Glutamatergic neuron (in vitro differentiated cells): ENCODE results near the gene IRX4. TPM values are rescaled to one million over a fixed set of nuclear protein-coding genes. Genes with fewer than 3 reads are reported as not detected.

Experiments
- DNase-seq: peaks from one replicate; pipeline ENCODE4 v3.0.0; 2022
- H3K27ac Mint-ChIP-seq: one replicate; pipeline ENCODE4 v1.8.0; 2020; ENCODE audit warnings: mild to moderate bottlenecking, mixed read lengths, inconsistent platforms; ENCODE audit not compliant: unreplicated experiment
- H3K27me3 Mint-ChIP-seq: one replicate; pipeline ENCODE4 v1.8.0; 2020; ENCODE audit warnings: mild to moderate bottlenecking, moderate library complexity, mixed read lengths, inconsistent platforms; ENCODE audit not compliant: unreplicated experiment
- H3K36me3 Mint-ChIP-seq: one replicate; pipeline ENCODE4 v1.8.0; 2020; ENCODE audit warnings: mild to moderate bottlenecking, mixed read lengths, inconsistent platforms; ENCODE audit not compliant: unreplicated experiment
- H3K4me1 Mint-ChIP-seq: one replicate; pipeline ENCODE4 v1.8.0; 2020; ENCODE audit warnings: mild to moderate bottlenecking, low read depth, mixed read lengths, inconsistent platforms; ENCODE audit not compliant: unreplicated experiment
- H3K4me3 Mint-ChIP-seq: one replicate; pipeline ENCODE4 v1.8.0; 2020; ENCODE audit warnings: mild to moderate bottlenecking, mixed read lengths, inconsistent platforms; ENCODE audit not compliant: unreplicated experiment
- H3K9me3 Mint-ChIP-seq: one replicate; pipeline ENCODE4 v1.8.0; 2020; ENCODE audit warnings: mild to moderate bottlenecking, moderate library complexity, mixed read lengths, inconsistent platforms; ENCODE audit not compliant: unreplicated experiment
- total RNA-seq: library from RNA; stranded (reverse); fragmentation: NEBNext Ultra II Directional; extraction: Animal tissue kit (Norgen Biotek cat#: 25700); gene quantifications from one replicate; pipeline ENCODE4 v1.2.1, GENCODE V29; 2021; ENCODE audit not compliant: unreplicated experiment
- TF ChIP-seq, protein P1 (sequence below): fragments of 200-600 bp; sonication (generic); IDR thresholded peaks from one replicate; pipeline ENCODE4 v1.5.0; 2021; ENCODE audit not compliant: partially characterized antibody, unreplicated experiment

IRX4 gene
- total RNA-seq, 1 donor from 2014 or later = 0.20 TPM

DNA sequence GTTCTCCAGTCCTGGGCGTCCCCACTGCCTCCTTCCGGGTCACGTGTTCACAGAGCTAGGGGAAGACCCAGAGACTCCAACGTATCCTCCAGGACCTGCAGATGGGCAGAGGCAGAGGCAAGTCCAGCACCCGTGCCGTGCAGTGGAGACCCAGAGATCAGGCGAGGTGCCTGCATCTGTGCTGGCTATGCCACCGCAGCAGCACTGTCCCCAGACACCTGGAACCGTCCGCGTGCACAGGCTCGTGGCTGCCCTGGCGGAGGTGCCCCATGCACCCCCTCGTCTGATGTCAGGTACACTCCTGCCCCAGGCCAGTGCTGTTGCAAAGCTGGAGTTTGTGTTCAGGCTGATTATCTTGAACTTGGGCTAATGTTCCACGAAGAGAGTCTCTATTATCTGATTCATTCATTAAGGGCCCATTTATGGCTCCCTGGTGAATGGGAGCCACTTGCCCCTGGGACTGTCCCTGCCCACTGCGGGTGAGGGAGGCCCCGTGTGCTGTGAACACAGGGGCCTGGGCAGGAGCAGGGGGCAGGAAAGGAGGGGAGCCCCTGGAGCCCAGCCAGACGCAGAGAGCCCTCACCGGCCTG lies 13.7 kb downstream of the IRX4 start:
- Mint-ChIP-seq H3K4me1 (peaks cover 3% of the 10 kb centered on the region), H3K36me3 (peaks cover 3% of the 10 kb centered on the region), H3K27me3 (peaks cover 13% of the 10 kb centered on the region), H3K27ac (no peak overlapping the region), H3K4me3 (no peak overlapping the region), H3K9me3 (peaks cover 3% of the 10 kb centered on the region)
- TF ChIP-seq, protein P1, sequence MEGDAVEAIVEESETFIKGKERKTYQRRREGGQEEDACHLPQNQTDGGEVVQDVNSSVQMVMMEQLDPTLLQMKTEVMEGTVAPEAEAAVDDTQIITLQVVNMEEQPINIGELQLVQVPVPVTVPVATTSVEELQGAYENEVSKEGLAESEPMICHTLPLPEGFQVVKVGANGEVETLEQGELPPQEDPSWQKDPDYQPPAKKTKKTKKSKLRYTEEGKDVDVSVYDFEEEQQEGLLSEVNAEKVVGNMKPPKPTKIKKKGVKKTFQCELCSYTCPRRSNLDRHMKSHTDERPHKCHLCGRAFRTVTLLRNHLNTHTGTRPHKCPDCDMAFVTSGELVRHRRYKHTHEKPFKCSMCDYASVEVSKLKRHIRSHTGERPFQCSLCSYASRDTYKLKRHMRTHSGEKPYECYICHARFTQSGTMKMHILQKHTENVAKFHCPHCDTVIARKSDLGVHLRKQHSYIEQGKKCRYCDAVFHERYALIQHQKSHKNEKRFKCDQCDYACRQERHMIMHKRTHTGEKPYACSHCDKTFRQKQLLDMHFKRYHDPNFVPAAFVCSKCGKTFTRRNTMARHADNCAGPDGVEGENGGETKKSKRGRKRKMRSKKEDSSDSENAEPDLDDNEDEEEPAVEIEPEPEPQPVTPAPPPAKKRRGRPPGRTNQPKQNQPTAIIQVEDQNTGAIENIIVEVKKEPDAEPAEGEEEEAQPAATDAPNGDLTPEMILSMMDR = no peak
- DNase-seq = no peak

DNA sequence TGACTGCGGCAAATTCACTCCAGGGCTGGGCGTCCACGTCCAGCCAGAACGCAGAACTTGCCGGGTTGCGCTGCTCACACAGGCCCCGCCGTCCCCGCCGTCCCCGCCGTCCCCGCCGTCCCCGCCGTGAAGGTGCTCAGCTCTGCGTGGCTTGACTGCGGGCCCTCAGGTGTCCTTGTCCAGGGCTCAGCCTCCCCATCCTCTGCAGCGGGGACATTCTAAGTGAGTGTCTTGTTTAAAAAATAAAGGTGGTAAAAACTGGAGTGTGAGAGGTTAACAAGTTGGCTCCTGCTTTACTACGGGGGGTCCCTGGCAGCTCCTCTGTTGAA lies 14.9 kb downstream of the IRX4 start:
- Mint-ChIP-seq H3K4me3 (no peak overlapping the region), H3K4me1 (peaks cover under 1% of the 10 kb centered on the region), H3K36me3 (peaks cover 3% of the 10 kb centered on the region), H3K9me3 (peaks cover 3% of the 10 kb centered on the region), H3K27ac (no peak overlapping the region), H3K27me3 (peaks cover 9% of the 10 kb centered on the region)
- TF ChIP-seq, protein P1 = no peak
- no peak for DNase-seq

DNA sequence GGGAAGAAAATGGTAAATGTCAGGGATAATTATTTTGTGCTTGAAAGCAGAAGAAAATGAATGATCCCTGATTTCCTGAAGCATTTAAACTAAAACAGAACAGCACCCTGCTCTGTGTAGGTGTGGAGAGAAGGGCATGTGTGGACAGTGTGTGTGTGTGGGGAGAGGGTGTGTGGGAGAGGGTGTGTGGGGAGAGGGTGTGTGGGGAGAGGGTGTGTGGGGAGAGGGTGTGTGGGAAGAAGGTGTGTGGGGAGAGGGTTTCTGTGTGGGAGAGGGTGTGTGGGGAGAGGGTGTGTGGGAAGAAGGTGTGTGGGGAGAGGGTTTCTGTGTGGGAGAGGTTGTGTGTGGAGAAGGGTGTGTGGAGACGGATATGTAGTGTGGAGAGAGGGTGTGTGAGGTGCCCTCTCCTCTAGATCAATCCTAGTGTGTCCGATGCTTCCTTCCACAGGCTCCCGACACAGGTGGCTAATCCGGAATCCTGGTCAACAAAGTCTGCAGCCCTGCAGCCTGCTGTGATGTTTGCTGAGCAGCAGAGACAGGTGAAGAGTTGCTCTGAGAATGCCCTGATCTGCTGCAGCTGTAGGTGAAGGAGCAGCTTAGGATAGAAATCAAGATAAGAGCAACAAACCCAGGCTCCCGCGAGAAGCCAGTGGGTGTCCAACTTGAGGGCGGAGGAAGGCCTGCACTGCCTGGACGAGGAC lies 15.5 kb downstream of the IRX4 start:
- TF ChIP-seq, protein P1 = no peak
- Mint-ChIP-seq H3K4me3 (no peak overlapping the region), H3K27me3 (peaks cover 8% of the 10 kb centered on the region), H3K36me3 (peaks cover 3% of the 10 kb centered on the region), H3K27ac (no peak overlapping the region), H3K9me3 (peaks cover 3% of the 10 kb centered on the region), H3K4me1 (no peaks in the 10 kb centered on the region)
- no peak for DNase-seq

DNA sequence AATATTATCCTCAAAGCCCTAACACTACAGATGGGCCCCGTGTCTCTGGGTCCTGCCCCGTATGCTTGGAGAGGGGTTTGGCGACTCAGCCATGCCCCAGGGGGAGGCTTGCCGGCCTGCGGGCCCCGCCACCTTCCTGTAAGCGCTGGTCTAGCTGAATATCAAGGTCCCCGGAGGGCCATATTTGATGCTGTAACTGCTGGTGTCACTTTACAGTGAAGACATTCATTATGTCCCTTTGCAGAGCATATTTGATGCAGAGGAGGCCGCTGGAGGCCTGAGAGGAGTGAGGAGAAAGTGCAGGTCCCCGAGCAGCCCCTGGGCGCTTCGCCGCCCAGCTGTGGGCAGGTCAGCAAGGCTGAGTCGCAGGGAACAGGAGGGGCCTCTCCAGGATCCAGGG lies 16.8 kb downstream of the IRX4 start:
- DNase-seq = no peak
- Mint-ChIP-seq H3K4me1 (no peaks in the 10 kb centered on the region), H3K36me3 (peaks cover 3% of the 10 kb centered on the region), H3K27ac (no peak overlapping the region), H3K4me3 (no peak overlapping the region), H3K9me3 (peaks cover 3% of the 10 kb centered on the region), H3K27me3 (peaks cover 8% of the 10 kb centered on the region)
- TF ChIP-seq, protein P1 = no peak

DNA sequence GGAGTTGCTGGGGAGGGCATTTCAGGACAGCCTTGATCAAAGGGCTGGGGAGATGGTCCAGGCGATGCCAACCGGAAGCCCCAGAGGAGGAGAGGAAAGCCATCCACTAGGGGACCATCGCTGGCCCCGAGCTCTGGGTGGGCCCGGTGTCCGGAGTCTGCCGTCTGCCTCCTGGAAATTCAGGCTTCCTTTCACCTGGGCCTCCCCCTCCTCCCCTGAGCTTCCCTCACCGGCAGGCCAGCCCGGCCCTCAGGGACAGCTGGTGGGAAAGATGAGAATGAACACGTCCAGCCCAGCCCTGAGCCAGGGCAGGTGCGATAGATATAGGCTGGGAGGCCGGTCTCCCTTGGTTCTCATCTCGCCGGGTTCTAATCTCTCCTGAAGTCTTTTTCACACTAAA lies 17.2 kb downstream of the IRX4 start:
- H3K36me3 Mint-ChIP-seq = peaks cover 3% of the 10 kb centered on the region
- no peaks in the 10 kb centered on the region for H3K4me1 Mint-ChIP-seq
- TF ChIP-seq, protein P1 = no peak
- H3K27me3 Mint-ChIP-seq = peaks cover 8% of the 10 kb centered on the region
- no peak for DNase-seq
- H3K27ac Mint-ChIP-seq = no peak overlapping the region
- H3K9me3 Mint-ChIP-seq = peaks cover 3% of the 10 kb centered on the region
- no peak overlapping the region for H3K4me3 Mint-ChIP-seq
